ENCODE data around the gene KLK13. TPM values are rescaled to one million over a fixed set of nuclear protein-coding genes. Genes with fewer than 3 reads are reported as not detected.

The KLK13 gene
- polyA plus RNA-seq, 1 donor (not counting 4 experiments of a cell fraction or from before 2014, with no cell fraction given) = 2.0 TPM

DNA sequence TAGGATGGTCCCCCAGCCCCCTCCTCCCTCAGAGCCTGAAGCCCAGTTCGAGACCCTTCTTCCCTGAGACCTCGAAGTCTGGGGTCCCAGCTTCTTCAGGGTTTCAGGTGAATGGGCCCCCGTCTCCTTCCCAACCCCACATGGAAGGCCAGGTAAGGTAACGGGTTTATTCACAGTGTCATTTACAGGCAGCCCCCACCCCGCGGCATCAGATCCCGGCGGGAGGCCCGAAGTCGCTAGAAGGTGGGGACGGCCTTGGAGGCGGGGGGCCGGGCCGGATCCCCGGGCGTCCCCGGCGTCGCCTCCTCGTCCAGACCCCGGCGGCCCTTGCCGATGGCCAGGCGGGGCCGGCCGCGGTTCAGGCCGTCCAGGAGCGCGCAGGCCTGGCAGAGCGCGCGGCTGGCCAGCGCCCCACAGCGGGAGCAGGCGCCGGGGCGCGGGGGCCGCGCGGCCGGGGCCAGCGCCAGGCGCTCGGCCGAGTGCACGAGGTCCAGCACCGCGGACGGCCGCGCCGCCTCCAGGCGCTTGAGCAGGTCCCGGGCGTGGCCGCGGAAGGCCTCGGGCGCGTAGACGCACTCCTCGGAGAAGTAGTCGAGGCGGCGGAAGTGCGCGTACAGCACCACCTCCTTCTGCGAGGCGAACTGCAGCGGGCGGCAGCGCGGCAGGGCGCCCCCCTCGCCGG, 33.6 kb upstream of the KLK13 start:
- Histone ChIP-seq H3K27ac (ENCODE audit: control insufficient read depth, insufficient read depth, low read length) (no peak overlapping the region), H3K27me3 (ENCODE audit: control insufficient read depth, extremely low read depth, insufficient read depth, low read length) (no peaks in the 10 kb centered on the region), H3K4me2 (ENCODE audit: control insufficient read depth, extremely low read depth, insufficient read depth, low read depth, low read length) (no peak overlapping the region), H3K4me3 (ENCODE audit: control insufficient read depth in 2 of 3, extremely low read depth in 1 of 3, insufficient read depth in 2 of 3, low read depth in 1 of 3, low read length in 3 of 3) (no peak overlapping the region), H3K4me1 (ENCODE audit: control insufficient read depth, extremely low read depth, insufficient read depth, low read length) (peaks cover 13% of the 10 kb centered on the region), H3K79me2 (ENCODE audit: control insufficient read depth, insufficient read depth, low read length) (peaks cover 20% of the 10 kb centered on the region), H3K9me3 (ENCODE audit: control insufficient read depth, low read depth, low read length) (no peaks in the 10 kb centered on the region), H3K9ac (ENCODE audit: control insufficient read depth, extremely low read depth, insufficient read depth, low read length) (no peak overlapping the region), H3K36me3 (ENCODE audit: control insufficient read depth in 2 of 2, extremely low read depth in 1 of 2, insufficient read depth in 2 of 2, low read length in 2 of 2) (peaks cover 10 to 17% of the 10 kb centered on the region in 2 experiments), H2AFZ (ENCODE audit: control insufficient read depth, low read length) (no peak overlapping the region), H3K9me1 (ENCODE audit: control insufficient read depth, extremely low read depth, insufficient read depth, low read length) (peaks cover 5% of the 10 kb centered on the region), H4K20me1 (ENCODE audit: control insufficient read depth, extremely low read depth, insufficient read depth, low read length) (peaks cover 7% of the 10 kb centered on the region)
- TF ChIP-seq, protein P1, sequence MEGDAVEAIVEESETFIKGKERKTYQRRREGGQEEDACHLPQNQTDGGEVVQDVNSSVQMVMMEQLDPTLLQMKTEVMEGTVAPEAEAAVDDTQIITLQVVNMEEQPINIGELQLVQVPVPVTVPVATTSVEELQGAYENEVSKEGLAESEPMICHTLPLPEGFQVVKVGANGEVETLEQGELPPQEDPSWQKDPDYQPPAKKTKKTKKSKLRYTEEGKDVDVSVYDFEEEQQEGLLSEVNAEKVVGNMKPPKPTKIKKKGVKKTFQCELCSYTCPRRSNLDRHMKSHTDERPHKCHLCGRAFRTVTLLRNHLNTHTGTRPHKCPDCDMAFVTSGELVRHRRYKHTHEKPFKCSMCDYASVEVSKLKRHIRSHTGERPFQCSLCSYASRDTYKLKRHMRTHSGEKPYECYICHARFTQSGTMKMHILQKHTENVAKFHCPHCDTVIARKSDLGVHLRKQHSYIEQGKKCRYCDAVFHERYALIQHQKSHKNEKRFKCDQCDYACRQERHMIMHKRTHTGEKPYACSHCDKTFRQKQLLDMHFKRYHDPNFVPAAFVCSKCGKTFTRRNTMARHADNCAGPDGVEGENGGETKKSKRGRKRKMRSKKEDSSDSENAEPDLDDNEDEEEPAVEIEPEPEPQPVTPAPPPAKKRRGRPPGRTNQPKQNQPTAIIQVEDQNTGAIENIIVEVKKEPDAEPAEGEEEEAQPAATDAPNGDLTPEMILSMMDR (optimal IDR thresholded peaks at IDR 0.05 in 1 of 3, IDR thresholded peaks at IDR 0.05 in 1 of 3, conservative IDR thresholded peaks at IDR 0.05 in 1 of 3; ENCODE audit: extremely low read depth in 1 of 3, insufficient read depth in 2 of 3, low read length in 3 of 3) = no peak
- TF ChIP-seq EZH2 (IDR thresholded peaks at IDR 0.05; ENCODE audit: low read length) = no peak
- dilution Hi-C loops (cut with MboI; ENCODE audit: extremely low pct_ligation_motif_present, low sequenced_read_pairs) = no loop called here
- DNase-seq (ENCODE audit: low read depth, low spot score) (no peak), FAIRE-seq (no peak)

DNA sequence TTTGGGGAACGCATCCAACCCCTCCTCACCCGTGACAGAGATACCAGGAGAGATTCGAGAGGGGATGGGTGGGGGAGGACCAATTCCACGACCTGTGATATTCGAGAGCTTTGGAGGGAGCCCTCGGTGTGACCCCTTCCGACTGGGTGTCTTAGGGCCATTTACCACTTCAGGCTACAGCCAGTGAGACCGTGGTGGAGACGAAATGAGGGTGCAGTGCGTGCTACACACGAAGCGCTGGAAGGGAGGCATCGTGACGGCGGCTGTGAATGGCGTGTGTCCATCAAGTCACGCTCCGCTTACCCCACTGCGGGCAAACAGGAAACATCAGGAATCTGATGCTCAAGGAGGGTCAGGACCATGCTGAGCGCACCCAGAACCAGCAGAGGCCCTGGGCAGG, 32.9 kb upstream of the KLK13 start:
- H3K9me1 ChIP-seq (ENCODE audit: control insufficient read depth, extremely low read depth, insufficient read depth, low read length) = peaks cover 5% of the 10 kb centered on the region
- peaks cover 13% of the 10 kb centered on the region for H3K4me1 ChIP-seq (ENCODE audit: control insufficient read depth, extremely low read depth, insufficient read depth, low read length)
- no peak overlapping the region for H3K27ac ChIP-seq (ENCODE audit: control insufficient read depth, insufficient read depth, low read length)
- no peak for FAIRE-seq
- no peaks in the 10 kb centered on the region for H3K27me3 ChIP-seq (ENCODE audit: control insufficient read depth, extremely low read depth, insufficient read depth, low read length)
- H2AFZ ChIP-seq (ENCODE audit: control insufficient read depth, low read length) = no peak overlapping the region
- no peaks in the 10 kb centered on the region for H3K9me3 ChIP-seq (ENCODE audit: control insufficient read depth, low read depth, low read length)
- no peak for DNase-seq (ENCODE audit: low read depth, low spot score)
- no peak overlapping the region for H3K4me2 ChIP-seq (ENCODE audit: control insufficient read depth, extremely low read depth, insufficient read depth, low read depth, low read length)
- no peak overlapping the region for H3K4me3 ChIP-seq (ENCODE audit: control insufficient read depth in 2 of 3, extremely low read depth in 1 of 3, insufficient read depth in 2 of 3, low read depth in 1 of 3, low read length in 3 of 3)
- no peak for TF ChIP-seq EZH2 (IDR thresholded peaks at IDR 0.05; ENCODE audit: low read length)
- TF ChIP-seq, protein P1 (optimal IDR thresholded peaks at IDR 0.05 in 1 of 3, IDR thresholded peaks at IDR 0.05 in 1 of 3, conservative IDR thresholded peaks at IDR 0.05 in 1 of 3; ENCODE audit: extremely low read depth in 1 of 3, insufficient read depth in 2 of 3, low read length in 3 of 3) = no peak
- peaks cover 10 to 15% of the 10 kb centered on the region in 2 experiments for H3K36me3 ChIP-seq (ENCODE audit: control insufficient read depth in 2 of 2, extremely low read depth in 1 of 2, insufficient read depth in 2 of 2, low read length in 2 of 2)
- dilution Hi-C loops (cut with MboI; ENCODE audit: extremely low pct_ligation_motif_present, low sequenced_read_pairs) = no loop called here
- H3K9ac ChIP-seq (ENCODE audit: control insufficient read depth, extremely low read depth, insufficient read depth, low read length) = no peak overlapping the region
- peaks cover 20% of the 10 kb centered on the region for H3K79me2 ChIP-seq (ENCODE audit: control insufficient read depth, insufficient read depth, low read length)
- peaks cover 7% of the 10 kb centered on the region for H4K20me1 ChIP-seq (ENCODE audit: control insufficient read depth, extremely low read depth, insufficient read depth, low read length)

All from keratinocyte (primary cell).